Activated naive CD4-positive, alpha-beta T cell treated with anti-CD3 and anti-CD28 coated beads for 36 hours (primary cell): ENCODE measurements around the gene AVP. TPM values are rescaled to one million over a fixed set of nuclear protein-coding genes. Genes with fewer than 3 reads are reported as not detected.

Source experiments
- CTCF ChIA-PET: fragments of 350-600 bp; sonication (Branson Sonifier 250); formaldehyde crosslinking; loops from one replicate; lab custom pipeline; 2021; ENCODE audit warnings: antibody characterized with exemption; lab: Charles Lee
- DNase-seq: peaks from one replicate; pipeline ENCODE4 v3.0.0-alpha.2; 2020
- H3K27ac Mint-ChIP-seq: one replicate; pipeline ENCODE4 v1.8.0; 2021; ENCODE audit warnings: mild to moderate bottlenecking, mixed read lengths
- H3K27me3 Mint-ChIP-seq: one replicate; pipeline ENCODE4 v1.8.0; 2021; ENCODE audit warnings: low read depth, mixed read lengths
- H3K36me3 Mint-ChIP-seq: one replicate; pipeline ENCODE4 v1.8.0; 2021; ENCODE audit warnings: low read depth, mixed read lengths
- H3K4me1 Mint-ChIP-seq: one replicate; pipeline ENCODE4 v1.8.0; 2021; ENCODE audit warnings: low read depth, mixed read lengths
- H3K4me3 Mint-ChIP-seq: one replicate; pipeline ENCODE4 v1.8.0; 2021; ENCODE audit warnings: mild to moderate bottlenecking, moderate library complexity, mixed read lengths
- H3K9me3 Mint-ChIP-seq: one replicate; pipeline ENCODE4 v1.8.0; 2021; ENCODE audit warnings: mixed read lengths
- intact Hi-C: fragments of 100-400 bp; cut with micrococcal nuclease; formaldehyde crosslinking; loops from one replicate; pipeline ENCODE4 v1.15.1; 2023
- total RNA-seq, 2 experiments: library from RNA; stranded (reverse); gene quantifications; one replicate each; pipeline ENCODE4 v1.2.3, GENCODE V29; 2021

The AVP gene
- total RNA-seq, 2 experiments from 2014 or later = not detected

GRCh38 chr20:3040086-3040485 is 44.4 kb downstream of the AVP start:
- peaks cover 2% of the 10 kb centered on the region for H3K4me1 Mint-ChIP-seq
- intact Hi-C loops = no loop called here
- no peak overlapping the region for H3K27ac Mint-ChIP-seq
- H3K9me3 Mint-ChIP-seq = no peaks in the 10 kb centered on the region
- DNase-seq = no peak
- H3K27me3 Mint-ChIP-seq = no peaks in the 10 kb centered on the region
- peaks cover 12% of the 10 kb centered on the region for H3K36me3 Mint-ChIP-seq
- no peak overlapping the region for H3K4me3 Mint-ChIP-seq
- CTCF ChIA-PET = interaction anchor here (1.2 kb wide), 1 partner anchor 75 kb away, joined by 4 read pairs; no protein-coding TSS in a partner anchor

- Mint-ChIP-seq H3K4me1 (no peaks in the 10 kb centered on the region), H3K36me3 (peaks cover 15% of the 10 kb centered on the region), H3K9me3 (no peaks in the 10 kb centered on the region), H3K4me3 (no peak overlapping the region), H3K27ac (no peak overlapping the region), H3K27me3 (no peaks in the 10 kb centered on the region)
- intact Hi-C loops = no loop called here
- no peak for DNase-seq
- CTCF ChIA-PET = interaction anchor here (1.2 kb wide), 1 partner anchor 76 kb away, joined by 4 read pairs; no protein-coding TSS in a partner anchor
Observed at GRCh38 chr20:3039426-3039825, 45.1 kb downstream of the AVP start.

GRCh38 chr20:3038454-3038853 is 46.1 kb downstream of the AVP start:
- CTCF ChIA-PET = no interaction called here
- no peak overlapping the region for H3K27ac Mint-ChIP-seq

GRCh38 chr20:3037654-3038053 is 46.9 kb downstream of the AVP start:
- Mint-ChIP-seq H3K9me3 (no peaks in the 10 kb centered on the region), H3K4me3 (no peak overlapping the region), H3K27ac (no peak overlapping the region), H3K36me3 (peaks cover 15% of the 10 kb centered on the region), H3K4me1 (no peaks in the 10 kb centered on the region), H3K27me3 (no peaks in the 10 kb centered on the region)
- intact Hi-C loops = no loop called here
- CTCF ChIA-PET = no interaction called here
- no peak for DNase-seq

More at GRCh38 chr20:3038454-3038853, 46.1 kb downstream of the AVP start:
- Mint-ChIP-seq H3K4me1 (no peaks in the 10 kb centered on the region), H3K4me3 (no peak overlapping the region), H3K27me3 (no peaks in the 10 kb centered on the region), H3K36me3 (peaks cover 15% of the 10 kb centered on the region), H3K9me3 (no peaks in the 10 kb centered on the region)
- no peak for DNase-seq
- intact Hi-C loops = no loop called here

- no peaks in the 10 kb centered on the region for H3K4me1 Mint-ChIP-seq
- H3K4me3 Mint-ChIP-seq = no peak overlapping the region
- H3K36me3 Mint-ChIP-seq = peaks cover 13% of the 10 kb centered on the region
- DNase-seq = no peak
- no peaks in the 10 kb centered on the region for H3K27me3 Mint-ChIP-seq
- H3K9me3 Mint-ChIP-seq = no peaks in the 10 kb centered on the region
- intact Hi-C loops = no loop called here
- CTCF ChIA-PET = no interaction called here
- no peak overlapping the region for H3K27ac Mint-ChIP-seq
Observed at GRCh38 chr20:3032624-3033023, 51.9 kb downstream of the AVP start.

Other genes with a start within 250 kb of the AVP start
- 10 to 100 TPM; 44.6 to 44.8 TPM for gene PCED1A, start 244.1 kb downstream of the AVP start, total RNA-seq
- gene VPS16, start 244.0 kb downstream of the AVP start, total RNA-seq = 10 to 100 TPM; 39.0 to 42.0 TPM
- gene PTPRA, start 211.2 kb downstream of the AVP start, total RNA-seq = 10 to 100 TPM; 31.7 to 32.7 TPM
- not detected for gene GNRH2, start 41.1 kb downstream of the AVP start, total RNA-seq
- 10 to 100 TPM; 50.0 to 52.4 TPM for gene MRPS26, start 38.7 kb downstream of the AVP start, total RNA-seq
- gene OXT, start 13.1 kb downstream of the AVP start, total RNA-seq = not detected
- 10 to 100 TPM; 11.8 to 12.0 TPM for gene FASTKD5, start 75.1 kb upstream of the AVP start, total RNA-seq
- 1 to 10 TPM; 5.4 to 5.9 TPM for gene UBOX5, start 75.1 kb upstream of the AVP start, total RNA-seq
- 1 to 10 TPM; 1.2 to 1.4 TPM for gene LZTS3, start 88.8 kb upstream of the AVP start, total RNA-seq
- 10 to 100 TPM; 78.2 to 79.5 TPM for gene DDRGK1, start 120.0 kb upstream of the AVP start, total RNA-seq
- 10 to 100 TPM; 38.2 to 42.1 TPM for gene ITPA, start 124.8 kb upstream of the AVP start, total RNA-seq
- under 1 TPM; 0.72 to 0.91 TPM for gene SLC4A11, start 154.5 kb upstream of the AVP start, total RNA-seq